ENCODE measurements around the gene CDK18.

CDK18 gene

GRCh38 chr1:205505791-205506190 lies 1.3 kb downstream of the CDK18 start:
- DNase-seq = no peak

DNA sequence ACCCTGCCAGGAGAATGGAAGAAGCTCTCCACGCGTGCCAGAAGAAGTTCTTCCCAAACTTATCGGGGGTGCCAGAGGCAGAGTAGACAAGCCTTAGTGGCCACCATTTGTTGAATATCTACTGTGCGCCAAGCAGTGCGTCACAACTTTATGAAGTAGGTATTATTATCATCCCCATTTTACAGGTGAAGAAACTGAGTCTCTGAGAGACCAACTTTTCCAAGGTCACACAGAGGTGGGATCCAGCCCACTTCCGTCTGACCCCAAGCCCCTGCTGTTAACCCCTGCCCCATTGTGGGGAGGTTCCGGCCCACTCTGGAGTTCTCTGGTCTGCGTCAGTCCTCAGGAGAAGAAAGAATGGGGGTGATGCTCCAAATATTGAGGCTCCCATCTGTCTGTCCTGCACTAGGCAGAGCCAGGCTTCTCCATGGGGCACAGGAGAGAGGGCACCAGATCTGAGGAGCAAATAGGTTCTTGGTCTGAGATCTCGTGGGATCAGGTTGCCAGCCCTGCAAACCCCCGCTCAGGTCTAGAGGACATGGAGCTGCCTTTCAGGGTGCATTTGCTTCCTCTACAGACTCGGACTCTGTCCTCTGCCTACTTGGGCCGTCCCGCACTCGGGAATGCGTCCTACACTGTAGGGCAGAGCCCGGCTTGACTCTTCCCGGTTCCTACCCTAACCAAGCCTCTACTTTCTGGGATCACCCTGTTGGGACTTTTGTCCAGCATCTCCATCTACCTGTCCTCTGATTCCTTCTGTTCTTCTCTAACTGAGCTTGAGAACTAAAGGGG lies 2.1 kb downstream of the CDK18 start:
- DNase-seq = no peak

- DNase-seq = no peak
These were observed 3.8 kb downstream of the CDK18 start for GRCh38 chr1:205508227-205508714.

DNA sequence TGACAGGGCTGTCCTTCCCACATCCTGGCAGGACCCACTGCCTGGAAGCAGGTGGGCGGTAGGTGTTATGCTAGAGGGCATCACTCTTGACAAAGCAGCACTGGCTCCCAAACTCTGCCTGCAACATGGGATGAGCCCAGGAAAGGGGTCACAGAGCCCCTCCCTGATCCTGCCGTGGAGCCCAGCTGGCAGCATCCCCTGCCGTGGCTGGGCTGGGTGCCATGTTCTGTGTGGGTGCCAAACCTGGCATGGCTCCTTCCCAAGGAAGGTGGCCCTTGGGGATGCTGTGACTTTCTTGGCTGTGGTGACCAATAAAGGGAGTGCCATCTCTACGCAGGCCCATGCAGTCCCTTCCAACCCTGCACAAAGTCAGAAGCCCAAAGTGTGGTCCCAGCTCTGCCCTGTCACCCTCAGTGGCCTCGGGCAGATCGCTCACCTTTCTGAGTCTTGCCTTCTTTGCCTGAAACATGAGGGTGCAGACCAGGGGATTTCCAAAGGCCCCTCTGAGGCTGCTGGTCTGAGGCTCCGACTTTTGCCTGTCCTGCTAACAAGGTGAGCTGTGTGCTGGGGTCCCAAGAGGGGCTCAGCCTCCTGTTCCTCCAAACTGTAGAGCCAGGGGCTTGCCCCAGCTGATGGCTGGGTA lies 6.0 kb downstream of the CDK18 start:
- DNase-seq = no peak

DNA sequence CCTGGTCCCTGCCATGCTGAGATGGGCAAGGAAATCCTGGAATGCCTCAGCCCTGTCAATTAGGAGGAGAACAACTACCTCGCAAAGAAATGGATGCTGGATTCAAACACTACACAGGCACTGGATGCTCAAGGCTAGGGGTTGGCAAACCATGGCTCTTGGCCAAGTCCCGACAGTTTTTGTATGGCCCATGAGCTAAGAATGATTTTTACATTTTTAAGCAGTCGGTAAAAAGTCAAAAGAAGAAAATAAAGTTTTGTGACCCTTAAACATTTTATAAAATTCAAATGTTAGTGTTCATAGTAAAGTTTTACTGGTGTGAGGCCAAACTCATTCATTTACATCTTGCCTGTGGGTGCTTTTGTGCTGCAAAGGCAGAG lies 6.5 kb downstream of the CDK18 start:
- DNase-seq = no peak

DNA sequence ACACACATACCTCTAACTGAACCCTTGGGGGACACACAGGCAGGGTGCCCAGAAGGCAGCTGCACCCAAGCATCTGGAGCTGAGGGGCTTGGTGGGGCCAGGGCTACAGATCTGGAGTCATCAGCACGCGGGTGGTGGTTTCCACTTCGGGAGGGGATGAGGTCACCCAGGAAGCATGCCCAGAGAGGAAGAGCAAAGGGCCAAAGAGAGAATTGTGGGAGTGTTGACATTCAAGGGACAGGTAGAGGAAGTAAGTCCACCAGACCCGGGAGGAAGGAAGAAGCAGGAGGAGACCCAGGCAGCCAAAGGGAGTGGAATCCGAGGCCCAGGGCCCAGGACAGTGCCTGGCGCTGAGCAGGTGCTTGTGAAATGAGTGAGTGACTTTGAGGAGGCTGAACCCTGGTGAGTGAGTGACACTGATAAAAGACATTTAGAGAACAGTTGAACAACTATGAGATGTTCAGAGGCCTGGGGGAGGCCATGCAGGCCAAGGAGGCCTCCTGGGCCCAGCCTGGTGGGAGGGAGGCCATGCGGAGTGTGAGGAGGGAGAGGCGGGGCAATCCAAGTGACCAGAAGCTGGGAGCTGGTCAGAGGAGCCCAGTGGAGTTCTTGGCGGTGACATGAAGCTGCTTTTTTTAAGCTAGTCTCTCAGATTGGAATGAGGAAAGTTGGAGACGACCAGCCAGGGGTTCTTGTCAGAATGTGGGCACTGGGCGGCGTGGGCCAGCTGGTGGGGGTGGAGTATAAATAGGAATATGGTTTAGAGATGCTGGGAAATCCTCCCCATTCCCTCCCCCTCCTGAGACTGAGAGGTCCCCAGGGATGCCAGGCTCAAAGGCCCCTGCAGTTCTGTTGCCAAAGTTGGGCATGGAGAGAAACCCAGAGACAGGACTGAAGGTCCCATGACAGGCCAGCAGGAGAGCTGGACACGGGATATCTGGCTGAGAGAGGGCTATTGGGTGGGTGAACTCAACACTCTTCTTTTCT lies 7.9 kb downstream of the CDK18 start:
- no peak for DNase-seq

DNA sequence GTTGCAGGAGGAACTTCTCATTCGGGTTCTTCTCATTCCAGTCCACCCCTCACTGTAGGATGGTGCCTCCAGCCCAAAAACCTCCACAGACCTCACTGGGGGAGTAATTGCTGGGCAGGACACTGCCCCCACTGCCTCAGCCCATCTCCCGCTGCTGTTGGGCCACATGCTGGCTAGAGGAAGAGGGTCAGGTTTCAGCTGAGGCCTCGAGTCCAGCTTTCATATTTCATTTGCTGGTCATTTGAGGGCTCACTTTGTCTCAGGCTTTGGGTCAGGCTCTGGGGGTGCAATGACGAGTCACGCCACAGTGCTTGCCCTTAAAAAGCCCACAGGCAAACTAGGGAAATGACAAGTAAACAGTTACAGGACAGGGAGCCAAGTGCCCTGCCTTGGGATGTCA lies 9.3 kb downstream of the CDK18 start:
- no peak for DNase-seq

GRCh38 chr1:205514211-205515142 lies 10.0 kb downstream of the CDK18 start:
- no peak for DNase-seq

DNA sequence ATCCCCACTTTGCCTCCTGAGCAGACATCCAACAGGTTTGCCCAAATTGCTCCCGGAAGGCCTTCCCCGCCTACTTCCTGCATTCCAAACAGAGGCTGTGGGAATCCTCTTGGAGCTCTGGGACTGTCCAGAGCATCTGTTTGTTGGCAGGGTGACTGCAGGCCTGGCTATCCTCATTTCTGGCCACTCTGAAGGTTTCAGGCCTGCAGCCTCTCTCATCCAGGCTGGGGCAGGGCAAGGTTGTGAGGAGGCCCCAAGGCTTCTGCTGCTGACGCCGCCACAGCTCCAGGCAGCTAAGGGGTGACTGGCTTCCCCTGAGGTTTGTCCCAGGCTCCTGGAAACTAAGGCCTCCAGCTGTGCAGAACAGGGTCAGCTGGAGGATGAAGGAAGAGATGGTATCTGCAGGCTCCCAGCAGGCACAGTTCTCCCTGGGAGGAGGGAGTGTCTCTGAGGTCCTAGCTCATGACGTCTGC lies 11.3 kb downstream of the CDK18 start:
- DNase-seq = no peak

DNA sequence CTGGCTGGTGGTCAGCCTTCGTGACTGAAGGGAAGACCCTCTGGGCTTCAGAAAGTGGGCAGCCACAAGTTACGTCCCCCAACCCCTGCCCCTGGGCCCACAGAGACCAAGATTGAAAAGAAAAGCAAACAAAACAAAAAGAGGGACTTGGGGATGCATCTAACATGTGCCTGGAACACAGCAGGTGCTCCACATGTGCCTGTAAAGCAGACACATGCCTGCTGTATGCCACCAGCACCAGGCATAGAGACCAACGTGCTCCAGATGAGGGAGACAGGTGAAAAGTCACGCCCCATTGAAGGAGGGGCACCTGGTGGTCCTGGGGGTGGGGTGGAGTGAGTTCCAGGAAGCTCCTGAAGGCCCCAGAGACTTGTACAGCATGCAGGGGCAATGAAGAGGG lies 11.9 kb downstream of the CDK18 start:
- no peak for DNase-seq

- DNase-seq = no peak
These were observed 12.8 kb downstream of the CDK18 start for GRCh38 chr1:205517288-205517687.

DNA sequence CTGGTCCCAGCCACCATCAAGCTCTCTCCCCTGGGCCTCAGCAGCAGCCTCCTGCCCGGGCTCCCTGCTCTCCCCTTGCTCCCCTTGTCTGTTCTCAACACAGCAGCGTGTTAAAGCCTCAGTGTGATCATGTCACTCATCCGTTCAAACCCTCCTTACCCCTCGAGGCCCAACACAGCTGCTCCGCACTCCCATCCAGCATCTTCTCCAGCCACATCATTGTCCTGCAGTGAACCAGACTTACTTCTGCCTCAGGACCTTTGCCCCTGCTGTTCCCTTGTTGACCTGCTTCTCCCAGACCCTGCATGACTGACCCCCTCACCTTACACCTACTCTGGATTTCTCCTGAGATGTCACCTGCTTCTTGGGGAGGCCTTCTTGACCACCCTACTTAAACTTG lies 13.3 kb downstream of the CDK18 start:
- no peak for DNase-seq

DNA sequence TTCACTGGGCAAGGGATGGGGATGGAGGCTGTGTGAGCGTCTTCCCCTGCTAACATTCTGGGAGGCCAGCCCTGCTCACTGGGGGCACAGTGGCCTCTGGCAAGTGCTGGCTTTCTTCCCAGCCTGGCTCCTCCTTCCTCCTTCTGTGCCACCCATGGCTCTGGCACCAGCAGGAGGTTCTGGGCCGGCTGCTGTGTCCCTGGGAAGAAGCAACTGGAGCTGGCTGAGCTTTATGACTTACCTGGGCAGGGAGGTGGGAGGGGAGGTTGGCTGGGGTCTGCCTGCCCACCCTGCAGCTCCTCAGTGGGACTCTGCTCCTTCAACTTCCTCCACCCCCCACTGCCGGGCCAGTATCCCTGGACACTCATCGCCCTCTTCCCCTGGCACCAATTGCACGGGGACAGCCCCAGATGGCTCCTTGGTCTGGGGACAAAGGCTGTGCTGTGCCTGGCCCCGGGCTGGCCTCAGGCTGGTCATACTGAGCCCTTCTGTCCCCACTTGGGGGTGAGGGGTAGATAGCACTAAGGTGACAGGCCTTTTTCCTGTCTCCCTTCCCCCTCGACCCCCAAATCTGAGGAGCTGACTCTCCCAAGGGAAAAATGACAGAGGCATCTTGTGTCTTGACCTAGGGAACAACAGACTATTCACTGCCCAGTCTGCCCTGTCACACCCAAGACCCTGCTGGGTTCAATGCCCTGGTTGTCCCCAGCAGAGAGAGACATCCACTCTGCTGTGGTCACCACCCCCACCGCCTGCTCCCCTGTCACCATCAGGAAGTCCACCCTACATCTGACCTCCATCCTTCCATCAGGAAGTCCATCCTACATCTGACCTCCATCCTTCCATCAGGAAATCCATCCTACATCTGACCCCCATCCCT lies 14.4 kb downstream of the CDK18 start:
- DNase-seq = no peak

- DNase-seq = no peak
These were observed 15.2 kb downstream of the CDK18 start for GRCh38 chr1:205519541-205520131.

GRCh38 chr1:205520709-205521108 lies 16.2 kb downstream of the CDK18 start:
- no peak for DNase-seq

DNA sequence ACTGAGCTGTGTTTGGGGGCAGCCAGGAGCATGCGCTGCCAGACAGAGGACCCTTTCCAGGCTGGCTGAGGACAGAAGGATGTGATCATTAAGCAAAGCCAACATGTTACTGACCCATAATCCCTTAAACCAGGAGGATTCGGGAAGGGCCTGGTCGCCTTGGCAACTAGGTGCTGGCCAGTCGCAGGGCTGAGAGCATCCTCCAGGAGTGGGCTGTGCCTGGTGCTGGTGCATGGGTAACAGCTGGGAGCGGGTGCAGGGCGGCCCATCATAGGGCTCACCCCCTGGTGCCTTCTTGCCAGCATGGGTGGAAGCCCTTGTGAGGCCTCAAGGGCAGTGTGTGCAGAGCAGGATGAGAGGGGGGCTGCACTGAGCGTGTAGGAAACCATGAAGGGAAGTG lies 17.2 kb downstream of the CDK18 start:
- DNase-seq = no peak

DNA sequence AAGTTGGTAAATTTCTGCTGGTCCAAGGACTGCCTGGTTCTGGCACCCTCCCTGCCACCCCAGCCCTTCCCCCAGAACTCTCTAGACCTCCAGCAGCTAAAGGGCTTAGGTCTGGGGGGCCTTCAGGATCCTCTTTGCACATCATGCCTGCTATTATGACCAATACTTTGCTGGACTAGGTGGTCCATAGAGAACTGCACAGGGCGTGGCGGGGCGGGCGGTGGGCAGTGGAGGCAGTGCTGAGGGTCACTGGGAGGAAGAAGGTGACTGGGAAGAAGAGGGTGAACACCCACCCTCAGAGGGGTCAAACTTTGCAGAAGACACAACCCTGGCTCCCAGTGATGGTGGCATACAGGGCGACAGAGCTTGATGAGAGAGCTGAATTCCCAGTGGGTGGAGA lies 18.2 kb downstream of the CDK18 start:
- no peak for DNase-seq

- no peak for DNase-seq
These were observed 18.9 kb downstream of the CDK18 start for GRCh38 chr1:205523261-205523890.

DNA sequence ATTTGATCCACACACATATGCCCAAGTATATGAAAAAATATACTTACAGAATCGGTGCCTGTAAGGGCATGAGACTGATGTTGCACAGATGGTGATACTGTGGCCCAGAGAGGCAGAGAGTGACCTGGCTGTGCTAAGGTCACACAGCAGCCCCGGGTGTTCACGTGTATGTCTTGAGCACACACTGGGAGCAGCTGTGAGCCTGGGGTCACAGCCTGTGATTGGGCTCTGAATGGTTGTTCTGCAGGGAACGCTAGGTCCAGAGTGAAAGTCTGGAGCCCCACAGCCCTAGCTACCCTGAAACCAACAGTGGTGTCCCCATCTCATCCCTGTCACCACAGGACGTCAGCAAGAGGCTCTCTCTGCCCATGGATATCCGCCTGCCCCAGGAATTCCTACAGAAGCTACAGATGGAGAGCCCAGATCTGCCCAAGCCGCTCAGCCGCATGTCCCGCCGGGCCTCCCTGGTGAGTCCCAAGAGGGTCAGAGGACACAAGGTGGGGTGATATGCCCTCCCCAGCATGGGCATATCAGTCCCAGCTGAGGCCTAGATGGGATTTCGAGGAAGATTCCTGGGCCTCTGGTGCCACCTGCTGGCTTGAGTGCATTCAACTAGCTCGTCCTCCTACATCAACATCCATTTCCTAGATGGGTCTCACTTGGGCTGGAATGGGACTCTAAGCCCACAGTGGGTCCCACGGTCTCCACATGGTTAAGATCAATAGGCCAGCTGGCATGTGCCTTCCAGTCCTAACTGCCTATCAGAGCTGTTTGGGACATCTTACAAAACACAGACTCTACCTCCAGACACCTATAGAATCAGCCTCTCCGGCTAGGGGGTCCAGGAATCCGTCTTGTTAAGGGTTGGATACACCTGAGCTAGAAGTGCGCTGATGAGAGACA lies 19.7 kb downstream of the CDK18 start:
- DNase-seq = peak; percentile 42 to 74

Data from bone marrow (tissue), 2 donors.